Activated T-cell treated with anti-CD3 and anti-CD28 coated beads, Interleukin-2, amount 50 U/mL, for 4 hours (primary cell): Measurements from ENCODE around the gene POLA1. TPM values are rescaled to one million over a fixed set of nuclear protein-coding genes. Genes with fewer than 3 reads are reported as not detected.
A peak's percentile ranks its signal among the peaks of the same experiment; 100 is the strongest.

Source experiments
- ATAC-seq, 2 donors: fragments of 200-7000 bp; cut with Tn5 transposase; one replicate each; pipeline ENCODE4 v1.10.0; 2021
- DNase-seq: peaks from one replicate; pipeline ENCODE4 v3.0.0-alpha.2; 2020
- H3K27me3 Mint-ChIP-seq: one replicate; pipeline ENCODE4 v1.8.0; 2021; ENCODE audit warnings: low read depth, mixed read lengths
- H3K36me3 Mint-ChIP-seq: one replicate; pipeline ENCODE4 v1.8.0; 2022; ENCODE audit warnings: mixed read lengths; ENCODE audit not compliant: insufficient read depth
- H3K4me1 Mint-ChIP-seq: one replicate; pipeline ENCODE4 v1.8.0; 2021; ENCODE audit warnings: low read depth, mixed read lengths
- H3K4me3 Mint-ChIP-seq: one replicate; pipeline ENCODE4 v1.8.0; 2021; ENCODE audit warnings: mild to moderate bottlenecking, moderate library complexity, mixed read lengths
- H3K9me3 Mint-ChIP-seq: one replicate; pipeline ENCODE4 v1.8.0; 2021; ENCODE audit warnings: mixed read lengths
- total RNA-seq, 3 donors: library from RNA; stranded (reverse); gene quantifications; one replicate each; pipeline ENCODE4 v1.2.1, GENCODE V29; 2021

The POLA1 gene
- total RNA-seq, 3 donors from 2014 or later, result 28.9 to 32.3 (median 30.3) TPM

DNA sequence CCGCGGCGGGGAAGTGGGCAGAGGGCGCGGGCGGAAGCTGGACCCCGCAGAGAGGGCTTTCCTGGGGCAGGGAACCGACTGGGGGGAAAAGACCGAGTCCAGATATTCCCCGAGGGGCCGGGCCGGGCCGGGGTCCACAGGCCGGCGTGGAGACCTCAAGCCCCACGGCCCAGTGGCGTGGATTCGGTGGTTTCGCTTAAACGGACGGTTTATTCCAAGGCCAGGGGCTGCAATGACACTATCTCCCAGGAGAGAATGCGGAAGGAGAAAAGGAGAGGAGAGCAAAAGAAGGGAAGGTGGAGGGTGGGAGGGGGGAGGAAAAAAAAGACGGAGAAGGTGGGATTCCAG is 311.3 kb downstream of the POLA1 start:
- peaks cover 10% of the 10 kb centered on the region for H3K4me1 Mint-ChIP-seq
- ATAC-seq, result no peak
- H3K4me3 Mint-ChIP-seq, result no peak overlapping the region
- peaks cover 50% of the 10 kb centered on the region for H3K27me3 Mint-ChIP-seq
- H3K9me3 Mint-ChIP-seq, result no peaks in the 10 kb centered on the region
- H3K36me3 Mint-ChIP-seq, result no peaks in the 10 kb centered on the region
- DNase-seq, result no peak

DNA sequence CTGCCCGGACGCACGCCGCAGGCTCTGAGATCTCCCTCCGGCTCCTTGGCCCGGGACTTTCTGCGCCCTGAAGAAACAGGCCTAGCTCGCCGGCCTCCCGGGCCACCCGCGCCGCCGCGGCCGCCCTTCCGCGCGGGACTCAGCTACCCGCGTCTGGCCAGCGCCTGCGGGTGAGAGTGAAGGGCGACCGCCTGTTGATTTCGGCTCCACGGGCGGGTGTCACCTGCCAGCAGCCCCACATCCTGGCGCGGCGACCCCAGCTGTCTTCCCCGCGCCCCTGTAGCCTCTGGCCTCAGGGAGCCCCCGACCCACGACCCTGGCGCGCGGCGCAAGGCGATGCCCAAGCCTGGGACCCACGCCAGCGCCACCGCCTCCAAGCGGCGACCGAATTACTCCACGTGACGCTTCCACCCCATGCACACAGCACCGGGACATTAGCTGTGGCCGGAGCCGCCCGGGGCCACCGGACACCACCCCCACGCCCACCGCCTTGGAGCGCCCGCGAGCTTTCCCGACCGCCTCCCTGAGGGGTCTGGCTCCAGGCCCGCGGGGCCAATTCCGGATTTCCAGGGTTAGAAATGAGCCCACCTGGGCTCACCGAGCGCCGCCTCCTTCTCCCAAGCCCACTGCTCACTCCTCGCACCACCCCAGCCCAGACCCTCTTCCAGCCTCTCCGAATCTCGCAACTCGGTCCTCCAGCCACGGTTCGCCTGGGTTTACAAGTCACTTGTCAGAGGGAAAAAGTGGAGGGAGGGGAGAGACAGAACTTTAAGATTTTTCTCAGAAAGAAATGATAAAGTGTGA is 311.9 kb downstream of the POLA1 start:
- H3K4me3 Mint-ChIP-seq, result no peak overlapping the region
- no peak for ATAC-seq
- DNase-seq, result no peak
- peaks cover 10% of the 10 kb centered on the region for H3K4me1 Mint-ChIP-seq
- H3K9me3 Mint-ChIP-seq, result no peaks in the 10 kb centered on the region
- peaks cover 55% of the 10 kb centered on the region for H3K27me3 Mint-ChIP-seq
- no peaks in the 10 kb centered on the region for H3K36me3 Mint-ChIP-seq

DNA sequence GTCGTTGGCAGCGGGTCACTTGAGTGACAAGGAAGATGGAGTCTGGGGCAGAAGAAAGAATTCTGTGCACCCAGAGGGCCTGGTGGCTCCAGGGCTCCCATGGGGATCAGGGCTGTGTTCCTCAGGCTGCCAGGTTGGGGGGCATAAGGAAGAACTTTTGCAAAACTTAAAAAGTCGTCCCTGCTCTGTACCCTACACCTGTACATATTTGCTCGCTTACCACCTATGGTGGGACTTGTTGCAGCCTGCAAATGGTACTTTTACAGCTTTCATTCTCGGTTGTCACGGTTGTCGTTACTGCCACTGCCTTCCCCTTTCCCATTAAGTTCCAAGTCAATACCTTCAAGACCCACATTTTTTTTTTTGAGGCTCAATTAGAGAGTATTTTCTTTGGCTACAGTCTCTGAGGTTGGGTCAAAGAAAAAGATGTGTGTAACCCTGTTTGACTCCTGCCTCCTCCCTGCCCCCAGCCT is 312.9 kb downstream of the POLA1 start:
- DNase-seq (no peak), ATAC-seq (no peak)
- no peaks in the 10 kb centered on the region for H3K9me3 Mint-ChIP-seq
- H3K4me1 Mint-ChIP-seq, result peaks cover 10% of the 10 kb centered on the region
- H3K36me3 Mint-ChIP-seq, result no peaks in the 10 kb centered on the region
- no peak overlapping the region for H3K4me3 Mint-ChIP-seq
- peaks cover 57% of the 10 kb centered on the region for H3K27me3 Mint-ChIP-seq

DNA sequence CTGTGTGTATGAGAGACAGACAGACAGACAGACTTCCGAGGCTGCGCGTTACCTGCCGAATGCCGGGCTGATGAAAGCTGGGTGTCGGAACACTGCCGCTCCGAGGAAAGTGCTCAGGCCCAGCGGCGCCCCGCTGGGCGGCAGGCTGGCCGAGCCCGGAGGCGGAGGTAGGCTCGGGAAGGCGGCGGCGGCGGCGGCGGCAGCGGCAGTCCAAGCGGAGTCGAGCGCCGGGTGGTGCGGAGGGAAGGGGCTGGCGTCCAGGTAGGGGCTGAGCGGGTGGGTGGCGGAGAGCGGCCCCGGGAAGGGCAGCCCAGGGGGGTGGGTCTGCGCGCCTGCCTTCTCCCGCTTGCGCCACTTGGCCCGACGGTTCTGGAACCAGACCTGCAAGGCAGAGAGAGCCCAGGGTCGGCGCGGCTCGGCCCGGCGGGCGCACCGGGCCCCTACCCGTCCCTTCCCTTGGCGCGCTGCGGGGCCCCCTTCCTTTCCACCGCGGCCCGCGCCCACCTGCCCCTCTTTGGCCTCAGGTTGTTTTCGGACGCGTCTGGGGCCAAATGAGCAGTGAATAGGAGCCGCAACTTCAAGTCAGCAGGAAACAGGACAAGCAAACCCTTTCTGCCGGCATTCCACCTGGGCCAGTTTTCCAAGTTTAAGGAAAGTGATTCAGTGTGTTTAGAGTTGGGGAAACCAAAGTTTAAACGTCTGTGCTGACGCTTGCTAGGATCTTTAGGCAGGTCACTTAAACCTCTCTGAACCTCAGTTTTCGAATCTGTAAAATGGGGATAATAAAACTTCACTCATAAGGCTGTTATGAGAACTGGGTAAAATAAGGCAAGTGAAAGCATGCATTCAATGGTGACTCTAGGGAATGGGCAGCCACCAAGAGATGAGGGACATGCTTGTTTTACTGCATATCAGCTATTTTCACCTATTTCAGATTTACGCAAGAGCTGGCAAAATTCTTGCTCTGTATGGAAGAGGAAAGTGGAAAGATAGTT is 313.6 kb downstream of the POLA1 start:
- H3K9me3 Mint-ChIP-seq, result no peaks in the 10 kb centered on the region
- DNase-seq (no peak), ATAC-seq (no peak)
- no peak overlapping the region for H3K4me3 Mint-ChIP-seq
- peaks cover 60% of the 10 kb centered on the region for H3K27me3 Mint-ChIP-seq
- peaks cover 10% of the 10 kb centered on the region for H3K4me1 Mint-ChIP-seq
- no peaks in the 10 kb centered on the region for H3K36me3 Mint-ChIP-seq

DNA sequence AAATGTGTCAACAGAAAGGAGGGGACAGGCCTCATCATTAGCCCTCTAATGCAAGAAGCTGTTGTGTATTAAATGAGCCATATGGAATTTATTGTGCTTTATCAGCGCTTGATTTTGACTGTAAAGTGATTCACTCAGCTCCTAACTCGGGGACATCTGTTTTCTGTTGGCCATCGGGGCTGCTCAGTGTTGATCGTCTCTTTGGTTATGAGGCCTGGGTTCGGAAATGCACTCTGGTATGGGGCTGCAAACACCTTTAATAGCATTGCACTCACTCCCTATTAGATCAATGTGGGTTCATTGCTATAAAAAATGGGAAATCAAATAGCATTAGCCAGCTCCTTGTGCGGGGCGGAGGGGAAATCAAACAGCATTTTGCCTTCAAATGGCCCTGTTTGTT is 315.7 kb downstream of the POLA1 start:
- peaks cover 55% of the 10 kb centered on the region for H3K27me3 Mint-ChIP-seq
- H3K4me1 Mint-ChIP-seq, result peaks cover 9% of the 10 kb centered on the region
- H3K4me3 Mint-ChIP-seq, result no peak overlapping the region
- DNase-seq (no peak), ATAC-seq (no peak)
- H3K36me3 Mint-ChIP-seq, result no peaks in the 10 kb centered on the region
- H3K9me3 Mint-ChIP-seq, result no peaks in the 10 kb centered on the region

DNA sequence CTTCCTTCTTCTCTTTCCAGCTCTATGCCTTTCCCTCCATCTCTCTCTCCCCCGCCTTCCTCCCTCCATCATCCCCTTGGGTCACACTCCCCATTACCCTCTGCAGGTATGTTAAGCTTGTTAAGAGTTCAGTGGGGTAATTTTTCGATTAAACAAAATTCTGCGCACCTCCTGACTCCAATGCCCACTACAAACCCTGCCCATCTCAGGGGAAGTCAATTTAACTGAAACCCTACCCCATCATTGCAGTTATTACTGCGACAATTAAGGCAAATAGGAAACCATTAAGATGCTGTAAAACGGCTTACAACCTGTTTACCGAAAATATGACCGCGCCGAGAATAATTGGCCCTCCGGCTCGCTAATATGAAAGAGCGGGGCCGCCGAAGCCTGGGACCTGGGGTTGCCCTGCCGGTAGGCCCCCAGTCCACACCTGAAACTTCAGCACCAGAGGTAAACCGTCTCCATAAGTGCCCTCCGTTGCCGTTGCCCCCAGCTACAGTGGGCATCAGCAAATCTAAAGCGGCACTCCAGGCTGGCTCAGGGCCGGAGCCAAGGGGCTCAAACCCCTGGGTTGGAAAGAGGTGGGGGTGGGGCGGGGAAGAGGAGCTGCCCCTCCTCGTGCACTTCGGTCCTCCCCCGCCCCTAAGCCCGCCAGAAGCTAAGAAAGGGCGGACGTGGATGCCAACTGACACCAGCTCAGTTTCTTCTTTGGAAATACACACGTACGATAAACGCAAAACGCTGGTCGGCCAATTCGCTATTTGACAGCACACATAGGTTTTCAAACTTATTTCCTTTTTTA is 317.3 kb downstream of the POLA1 start:
- Mint-ChIP-seq H3K36me3 (no peaks in the 10 kb centered on the region), H3K4me3 (no peak overlapping the region), H3K27me3 (peaks cover 60% of the 10 kb centered on the region), H3K4me1 (peaks cover 8% of the 10 kb centered on the region), H3K9me3 (no peaks in the 10 kb centered on the region)
- DNase-seq, result no peak
- no peak for ATAC-seq

DNA sequence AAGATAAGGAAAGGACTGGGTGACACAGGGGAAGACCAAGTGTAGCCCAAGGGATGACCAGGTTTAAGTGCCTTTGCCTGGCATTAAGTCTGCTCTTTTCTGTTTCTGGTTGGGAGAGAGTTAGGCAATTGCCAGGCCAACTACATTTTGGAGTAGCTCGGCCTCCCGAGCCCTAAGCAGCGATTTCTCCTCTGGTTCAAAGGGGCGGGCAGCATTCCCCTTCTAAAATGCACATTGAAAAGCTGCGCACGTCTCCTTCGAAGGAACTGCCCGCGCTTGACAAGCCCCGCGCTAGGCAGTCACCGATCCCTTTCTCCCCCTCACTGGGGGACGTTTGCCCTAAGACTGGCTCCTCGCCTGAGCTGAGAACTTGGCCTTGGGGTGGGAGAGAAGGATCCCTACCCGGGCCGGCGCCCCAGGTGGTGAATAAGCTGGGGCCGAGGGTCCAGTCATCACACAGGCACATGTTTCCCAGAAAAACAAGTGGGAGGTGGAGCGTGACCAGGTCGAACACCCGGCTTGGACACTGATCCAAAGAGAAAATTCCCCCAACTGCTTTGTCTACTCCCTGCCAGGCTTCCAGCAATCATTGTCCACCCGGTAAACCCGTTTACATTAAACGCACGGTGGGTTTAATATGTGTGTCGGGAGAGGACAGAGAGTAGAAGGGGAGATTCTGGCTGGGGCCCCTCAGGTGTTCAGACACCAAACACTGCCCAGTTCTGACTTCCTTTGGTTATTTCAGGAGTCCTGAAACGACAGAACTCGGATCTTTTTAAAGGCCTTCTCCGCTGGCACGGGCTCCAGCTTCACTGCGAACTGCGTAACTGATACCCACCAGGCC is 318.1 kb downstream of the POLA1 start:
- Mint-ChIP-seq H3K4me3 (no peak overlapping the region), H3K36me3 (no peaks in the 10 kb centered on the region), H3K4me1 (peaks cover 8% of the 10 kb centered on the region), H3K9me3 (no peaks in the 10 kb centered on the region), H3K27me3 (peaks cover 59% of the 10 kb centered on the region)
- no peak for DNase-seq
- ATAC-seq, result no peak

DNA sequence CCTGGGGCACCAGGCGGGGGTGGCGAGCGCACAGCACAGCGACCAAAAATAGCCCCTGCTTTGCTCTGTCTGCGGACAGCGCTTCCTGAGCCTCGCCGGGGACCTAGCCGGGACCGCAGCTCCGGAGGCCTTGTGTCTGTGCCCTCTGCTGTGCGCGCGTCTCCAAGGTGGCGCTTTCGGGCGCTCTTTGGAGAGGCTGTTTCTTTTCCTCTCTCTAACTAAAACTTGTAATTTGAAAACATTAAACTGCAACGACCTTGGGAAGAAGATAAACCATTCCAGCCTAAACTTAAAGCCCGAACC is 318.7 kb downstream of the POLA1 start:
- H3K4me3 Mint-ChIP-seq, result no peak overlapping the region
- peaks cover 8% of the 10 kb centered on the region for H3K4me1 Mint-ChIP-seq
- H3K9me3 Mint-ChIP-seq, result no peaks in the 10 kb centered on the region
- no peak for ATAC-seq
- H3K36me3 Mint-ChIP-seq, result no peaks in the 10 kb centered on the region
- no peak for DNase-seq
- H3K27me3 Mint-ChIP-seq, result peaks cover 63% of the 10 kb centered on the region

DNA sequence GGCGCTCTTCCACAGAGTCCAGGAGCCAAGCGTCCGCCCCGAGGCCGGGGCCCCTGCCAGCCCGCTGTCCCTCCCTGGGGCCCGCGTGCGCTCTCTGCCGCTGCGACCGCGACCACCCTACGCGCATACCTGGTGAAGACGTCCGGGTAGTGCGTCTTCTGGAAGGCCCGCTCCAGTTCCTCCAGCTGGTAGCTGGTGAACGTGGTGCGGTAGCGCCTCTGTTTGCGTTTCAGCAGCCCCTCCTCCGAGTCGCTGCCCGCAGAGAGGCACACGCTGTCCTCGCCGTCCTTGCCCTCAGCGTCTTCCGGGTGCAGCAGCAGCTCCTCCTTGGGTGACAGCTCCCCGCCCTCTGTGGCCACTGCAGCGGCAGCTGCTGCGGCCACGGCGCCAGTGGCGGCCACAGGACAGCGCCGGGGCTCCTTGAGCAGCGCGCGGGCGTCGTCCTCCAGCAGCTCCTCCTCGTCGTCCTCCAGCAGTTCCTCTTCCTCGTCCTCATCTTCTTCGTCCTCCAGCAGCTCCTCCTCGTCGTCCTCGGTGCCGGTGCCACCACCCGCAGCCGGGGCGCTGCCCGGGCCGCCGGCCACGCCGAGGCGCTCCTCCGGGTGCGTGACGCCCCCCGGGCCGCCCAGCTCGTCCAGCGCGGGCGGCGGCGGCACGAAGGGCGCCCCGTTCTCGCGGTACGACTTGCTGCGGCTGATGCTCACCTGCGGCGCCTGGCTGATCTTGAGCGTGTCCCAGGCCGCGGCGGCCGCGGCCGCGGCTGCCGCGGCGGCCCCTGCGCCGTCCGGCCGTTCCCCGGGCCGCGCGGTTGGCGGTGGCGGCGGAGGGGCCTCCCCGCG is 319.3 kb downstream of the POLA1 start:
- H3K27me3 Mint-ChIP-seq, result peaks cover 64% of the 10 kb centered on the region
- H3K4me1 Mint-ChIP-seq, result peaks cover 10% of the 10 kb centered on the region
- H3K36me3 Mint-ChIP-seq, result no peaks in the 10 kb centered on the region
- no peak for DNase-seq
- ATAC-seq, result peak; percentile 35 to 50
- H3K9me3 Mint-ChIP-seq, result no peaks in the 10 kb centered on the region
- peak overlapping the region; percentile 69 for H3K4me3 Mint-ChIP-seq

DNA sequence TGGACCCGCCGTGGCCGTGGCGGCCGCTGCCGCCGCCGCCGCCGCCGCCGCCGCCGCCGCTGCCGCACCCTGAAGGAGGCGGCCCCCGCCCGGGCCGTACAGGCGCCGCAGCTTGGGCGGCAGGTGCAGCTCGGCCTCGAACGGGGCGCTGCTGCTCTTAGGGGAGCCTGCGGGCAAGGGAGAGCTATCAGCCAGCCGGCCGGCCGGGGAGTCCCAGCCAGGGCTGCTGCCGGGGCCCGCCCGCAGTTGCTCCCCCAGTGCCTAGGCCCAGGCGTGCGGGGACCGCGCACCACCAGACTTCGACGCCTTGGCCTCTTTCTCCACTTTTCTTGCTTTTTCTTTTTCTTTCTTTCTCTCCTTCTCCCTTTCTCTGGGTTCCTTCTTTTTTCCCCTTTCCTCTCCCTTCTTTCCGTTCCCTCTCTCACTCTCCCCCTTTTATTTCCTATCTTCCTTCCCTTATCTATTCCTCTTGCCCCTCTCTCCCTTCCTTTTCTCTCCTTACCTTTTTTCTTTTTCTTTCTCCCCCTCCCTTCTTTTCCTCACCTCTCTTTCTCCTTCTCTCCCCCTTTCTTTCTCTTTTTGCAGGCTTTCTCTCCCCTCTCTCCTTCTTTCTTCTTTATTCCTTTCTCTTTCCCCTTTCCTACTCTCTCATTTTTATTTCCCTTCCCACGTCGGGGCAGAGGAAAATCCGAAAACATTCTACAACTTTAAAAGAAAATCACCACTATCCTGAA is 320.1 kb downstream of the POLA1 start:
- Mint-ChIP-seq H3K4me1 (peaks cover 10% of the 10 kb centered on the region), H3K9me3 (no peaks in the 10 kb centered on the region), H3K4me3 (no peak overlapping the region), H3K36me3 (no peaks in the 10 kb centered on the region), H3K27me3 (peaks cover 63% of the 10 kb centered on the region)
- DNase-seq, result no peak
- peak; percentile 29 to 45 for ATAC-seq

DNA sequence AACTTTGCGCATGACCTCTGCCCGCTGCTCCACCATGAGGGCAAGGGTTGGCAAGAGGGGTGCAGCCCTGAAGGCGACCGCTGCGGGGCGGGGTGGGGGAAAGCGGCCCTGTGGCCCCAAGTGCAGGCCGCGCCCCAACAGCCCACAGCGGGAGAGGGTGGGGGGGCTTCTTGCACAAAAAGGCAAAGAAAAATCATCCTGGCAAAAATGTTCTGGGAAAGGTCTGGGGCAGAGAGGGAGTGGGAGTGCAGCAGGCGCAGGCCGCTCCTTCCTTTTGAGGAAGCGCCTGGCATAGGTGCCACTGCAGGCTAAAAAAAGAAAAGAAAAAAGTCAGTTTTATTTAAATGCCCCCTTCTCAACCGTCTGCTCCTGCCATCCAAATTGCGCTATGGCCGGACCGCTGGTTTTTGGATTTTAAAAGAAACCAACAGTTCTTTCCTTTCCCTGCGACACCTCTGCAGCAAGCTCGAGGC is 320.7 kb downstream of the POLA1 start:
- Mint-ChIP-seq H3K27me3 (peaks cover 61% of the 10 kb centered on the region), H3K4me3 (no peak overlapping the region), H3K36me3 (no peaks in the 10 kb centered on the region)

More for the DNA sequence above, 320.7 kb downstream of the POLA1 start:
- Mint-ChIP-seq H3K9me3 (no peaks in the 10 kb centered on the region), H3K4me1 (peaks cover 10% of the 10 kb centered on the region)
- ATAC-seq (no peak), DNase-seq (no peak)
